T-cell (primary cell): ENCODE data around the gene ARL9. TPM values are rescaled to one million over a fixed set of nuclear protein-coding genes. Genes with fewer than 3 reads are reported as not detected.

Experiments used
- ATAC-seq, 4 experiments: fragments of 200-7000 bp in 3 of 4; fragments of 150-1000 bp in 1 of 4; cut with Tn5 transposase; replicated peaks in 1 of 4; 1 replicate in 3 of 4; 2 replicates in 1 of 4; pipeline ENCODE4 v1.10.0; 2021; ENCODE audit warnings: moderate library complexity in 3 of 4, mild to moderate bottlenecking in 2 of 4, moderate number of reproducible peaks in 1 of 4
- CTCF ChIA-PET, 2 donors: fragments of 300-600 bp; sonication (Branson Sonifier 250); formaldehyde crosslinking; loops; one replicate each; lab custom pipeline; 2022; ENCODE audit warnings: antibody characterized with exemption in 2 of 2; lab: Charles Lee
- POLR2A ChIA-PET, 2 donors: fragments of 300-600 bp; sonication (Branson Sonifier 250); formaldehyde crosslinking; loops; one replicate each; lab custom pipeline; 2022; ENCODE audit warnings: antibody characterized with exemption in 2 of 2; lab: Charles Lee
- DNase-seq, 35 experiments: peaks; one replicate each; pipeline versions ENCODE4 v3.0.0 to v3.0.0-alpha.2; 2013 to 2023
- H3K27ac ChIP-seq: one replicate; pipeline ENCODE4 v1.5.1; 2013; ENCODE audit warnings: low read length
- H3K27me3 ChIP-seq, 2 experiments: replicated peaks in 1 of 2; 1 replicate in 1 of 2; 2 replicates in 1 of 2; pipeline versions ENCODE4 v1.6.1 to v1.7.0; 2013; ENCODE audit warnings: low read length in 1 of 2, mixed read lengths in 1 of 2; ENCODE audit not compliant: control insufficient read depth in 2 of 2, insufficient read depth in 2 of 2; ENCODE audit errors: extremely low read depth in 1 of 2
- H3K36me3 ChIP-seq, 2 donors: 1 replicate in 1 of 2; 2 replicates in 1 of 2; pipeline versions ENCODE4 v1.6.1 to v1.7.0; 2013; ENCODE audit warnings: low read length in 1 of 2; ENCODE audit not compliant: control insufficient read depth in 2 of 2, insufficient read depth in 1 of 2; ENCODE audit errors: extremely low read depth in 1 of 2
- H3K4me1 ChIP-seq, 2 experiments: 1 replicate in 1 of 2; 2 replicates in 1 of 2; pipeline versions ENCODE4 v1.6.1 to v1.7.0; 2013; ENCODE audit warnings: low read length in 2 of 2, mixed read lengths in 1 of 2; ENCODE audit not compliant: insufficient read depth in 2 of 2, control insufficient read depth in 1 of 2; ENCODE audit errors: extremely low read depth in 1 of 2
- H3K4me3 ChIP-seq, 2 donors: 1 replicate in 1 of 2; 2 replicates in 1 of 2; pipeline versions ENCODE4 v1.5.1 to v1.7.0; 2013; ENCODE audit warnings: mild to moderate bottlenecking in 2 of 2, low read length in 1 of 2, moderate library complexity in 1 of 2; ENCODE audit not compliant: control insufficient read depth in 1 of 2; ENCODE audit errors: extremely low read depth in 1 of 2
- H3K9me3 ChIP-seq: 2 replicates; pipeline ENCODE4 v1.7.0; 2013
- H3K27ac Mint-ChIP-seq, 2 donors: one replicate each; pipeline ENCODE4 v1.8.0; 2020 to 2021; ENCODE audit warnings: mild to moderate bottlenecking in 2 of 2, mixed read lengths in 2 of 2
- H3K27me3 Mint-ChIP-seq, 2 donors: one replicate each; pipeline ENCODE4 v1.8.0; 2021 to 2022; ENCODE audit warnings: mixed read lengths in 2 of 2
- H3K36me3 Mint-ChIP-seq: one replicate; pipeline ENCODE4 v1.8.0; 2021; ENCODE audit warnings: mixed read lengths
- H3K4me1 Mint-ChIP-seq, 3 donors: one replicate each; pipeline ENCODE4 v1.8.0; 2020 to 2022; ENCODE audit warnings: mixed read lengths in 3 of 3, mild to moderate bottlenecking in 1 of 3
- H3K4me3 Mint-ChIP-seq, 3 donors: one replicate each; pipeline ENCODE4 v1.8.0; 2020 to 2022; ENCODE audit warnings: mild to moderate bottlenecking in 3 of 3, mixed read lengths in 3 of 3, moderate library complexity in 3 of 3
- H3K9me3 Mint-ChIP-seq, 3 donors: one replicate each; pipeline ENCODE4 v1.8.0; 2020 to 2022; ENCODE audit warnings: mixed read lengths in 3 of 3
- WGBS: methylation state at CpG from one replicate; pipeline ENCODE4 v1.1.5; 2013; ENCODE audit warnings: missing lambda C conversion rate; ENCODE audit not compliant: insufficient coverage; 5-methylcytosine and 5-hydroxymethylcytosine counted together
- total RNA-seq, 35 experiments: library from RNA in 6 of 35; stranded (reverse) in 6 of 35; fragments of 120-200 nt in 1 of 35; gene quantifications; one replicate each; pipeline versions ENCODE4 v1.2.1 to v1.2.4 and lab custom pipeline; 2013 to 2026

ARL9 gene
- total RNA-seq, 5 donors from 2014 or later (not counting 1 experiment from before 2014, with no cell fraction given) = 0.23 to 0.63 (median 0.52) TPM; not detected in 1

GRCh38 chr4:56512166-56512565 is 6.6 kb downstream of the ARL9 start:
- Mint-ChIP-seq H3K27ac (no peak overlapping the region), H3K4me1 (no peaks in the 10 kb centered on the region), H3K36me3 (no peaks in the 10 kb centered on the region), H3K4me3 (no peak overlapping the region), H3K9me3 (no peaks in the 10 kb centered on the region), H3K27me3 (peaks cover 3 to 4% of the 10 kb centered on the region in 2 donors)
- Histone ChIP-seq H3K27me3 (no peaks in the 10 kb centered on the region), H3K9me3 (no peaks in the 10 kb centered on the region), H3K27ac (no peak overlapping the region), H3K4me3 (no peak overlapping the region), H3K36me3 (no peaks in the 10 kb centered on the region), H3K4me1 (no peaks in the 10 kb centered on the region)
- ATAC-seq (no peak), DNase-seq (no peak)
- ChIA-PET POLR2A (interaction anchor here in 1 of 2 donors (0.6 kb wide), 1 partner anchor 41 kb away, joined by 3 read pairs; no protein-coding TSS in a partner anchor), CTCF (interaction anchor here in 1 of 2 donors (0.6 to 0.7 kb wide), 2 partner anchors 338 to 662 kb away, joined by 6 read pairs; no protein-coding TSS in a partner anchor)
- WGBS = 83% methylated on average over 1 of the region's 1 CpG

GRCh38 chr4:56513517-56513916 is 7.9 kb downstream of the ARL9 start:
- Mint-ChIP-seq H3K27me3 (peaks cover 3 to 4% of the 10 kb centered on the region in 2 donors), H3K36me3 (no peaks in the 10 kb centered on the region), H3K9me3 (no peaks in the 10 kb centered on the region), H3K27ac (no peak overlapping the region), H3K4me1 (no peaks in the 10 kb centered on the region), H3K4me3 (no peak overlapping the region)
- no CpG with 5 or more reads among the region's 2 CpGs for WGBS
- no peaks in the 10 kb centered on the region for H3K4me1 ChIP-seq
- no peak for ATAC-seq
- no peak overlapping the region for H3K27ac ChIP-seq
- ChIA-PET CTCF (no interaction called here), POLR2A (no interaction called here)
- no peak for DNase-seq
- H3K27me3 ChIP-seq = no peaks in the 10 kb centered on the region
- H3K36me3 ChIP-seq = no peaks in the 10 kb centered on the region
- H3K9me3 ChIP-seq = no peaks in the 10 kb centered on the region
- H3K4me3 ChIP-seq = no peak overlapping the region

GRCh38 chr4:56530269-56531148 is 24.9 kb downstream of the ARL9 start:
- peaks cover 7 to 8% of the 10 kb centered on the region in 2 experiments for H3K27me3 ChIP-seq
- Mint-ChIP-seq H3K27ac (no peak overlapping the region), H3K4me1 (peaks cover 0 to 3% (median 0%) of the 10 kb centered on the region in 3 donors), H3K27me3 (no peaks in the 10 kb centered on the region), H3K9me3 (no peaks in the 10 kb centered on the region), H3K4me3 (peak overlapping the region in 1 of 3 donors; percentile 73), H3K36me3 (no peaks in the 10 kb centered on the region)
- no peaks in the 10 kb centered on the region for H3K9me3 ChIP-seq
- POLR2A ChIA-PET = interaction anchor here (0.6 kb wide), 2 partner anchors 107 to 449 kb away, joined by 3 read pairs; no protein-coding TSS in a partner anchor
- 11% methylated on average over 45 of the region's 68 CpGs for WGBS
- no peaks in the 10 kb centered on the region for H3K36me3 ChIP-seq
- peaks cover 8 to 11% of the 10 kb centered on the region in 2 experiments for H3K4me1 ChIP-seq
- CTCF ChIA-PET = interaction anchor here (0.6 to 0.9 kb wide), 5 partner anchors 14 to 982 kb away, joined by 3 to 4 read pairs (median 3); no protein-coding TSS in a partner anchor
- ATAC-seq (peak; percentile 95 to 98 (median 97)), DNase-seq (peak; percentile 29 to 81 (median 63))
- H3K4me3 ChIP-seq = peak overlapping the region; percentile 71 to 81
- no peak overlapping the region for H3K27ac ChIP-seq

GRCh38 chr4:56531149-56531770 is 25.7 kb downstream of the ARL9 start:
- DNase-seq = peak in 1 of 35 experiments; percentile 10
- H3K27ac ChIP-seq = no peak overlapping the region
- ATAC-seq = no peak

GRCh38 chr4:56531823-56532222 is 26.2 kb downstream of the ARL9 start:
- H3K36me3 Mint-ChIP-seq = no peaks in the 10 kb centered on the region
- no peak overlapping the region for H3K27ac Mint-ChIP-seq
- H3K4me3 Mint-ChIP-seq = no peak overlapping the region
- Histone ChIP-seq H3K27ac (no peak overlapping the region), H3K4me1 (peaks cover 8 to 11% of the 10 kb centered on the region in 2 experiments), H3K36me3 (no peaks in the 10 kb centered on the region), H3K4me3 (no peak overlapping the region), H3K27me3 (peaks cover 7 to 15% of the 10 kb centered on the region in 2 experiments), H3K9me3 (no peaks in the 10 kb centered on the region)
- DNase-seq (no peak), ATAC-seq (no peak)
- H3K4me1 Mint-ChIP-seq = peaks cover 0 to 3% (median 0%) of the 10 kb centered on the region in 3 donors
- H3K27me3 Mint-ChIP-seq = no peaks in the 10 kb centered on the region
- ChIA-PET CTCF (no interaction called here), POLR2A (interaction anchor here (0.5 to 0.7 kb wide), 3 partner anchors 226 to 644 kb away, joined by 3 to 10 read pairs (median 3); no protein-coding TSS in a partner anchor)
- H3K9me3 Mint-ChIP-seq = no peaks in the 10 kb centered on the region
- WGBS = 73% methylated on average over 4 of the region's 4 CpGs

More at GRCh38 chr4:56531149-56531770, 25.7 kb downstream of the ARL9 start:
- H3K27ac Mint-ChIP-seq = no peak overlapping the region
- no peaks in the 10 kb centered on the region for H3K27me3 Mint-ChIP-seq
- H3K4me3 Mint-ChIP-seq = no peak overlapping the region
- peak overlapping the region; percentile 71 to 81 for H3K4me3 ChIP-seq
- H3K4me1 ChIP-seq = peaks cover 8 to 11% of the 10 kb centered on the region in 2 experiments
- peaks cover 7 to 15% of the 10 kb centered on the region in 2 experiments for H3K27me3 ChIP-seq
- WGBS = 100% methylated on average over 1 of the region's 11 CpGs
- no peaks in the 10 kb centered on the region for H3K36me3 ChIP-seq
- no peaks in the 10 kb centered on the region for H3K9me3 ChIP-seq
- POLR2A ChIA-PET = interaction anchor here (0.5 to 0.6 kb wide), 3 partner anchors 226 to 448 kb away, joined by 3 to 10 read pairs (median 3); no protein-coding TSS in a partner anchor
- peaks cover 0 to 3% (median 0%) of the 10 kb centered on the region in 3 donors for H3K4me1 Mint-ChIP-seq
- CTCF ChIA-PET = interaction anchor here (0.6 to 0.9 kb wide), 3 partner anchors 13 to 133 kb away, joined by 3 to 4 read pairs (median 4); no protein-coding TSS in a partner anchor
- H3K36me3 Mint-ChIP-seq = no peaks in the 10 kb centered on the region
- no peaks in the 10 kb centered on the region for H3K9me3 Mint-ChIP-seq

- Mint-ChIP-seq H3K27ac (no peak overlapping the region), H3K4me3 (no peak overlapping the region), H3K36me3 (no peaks in the 10 kb centered on the region), H3K4me1 (peaks cover 0 to 3% (median 0%) of the 10 kb centered on the region in 3 donors), H3K9me3 (no peaks in the 10 kb centered on the region), H3K27me3 (peaks cover 0 to 3% of the 10 kb centered on the region in 2 donors)
- no peak for DNase-seq
- Histone ChIP-seq H3K27ac (no peak overlapping the region), H3K4me3 (no peak overlapping the region), H3K9me3 (no peaks in the 10 kb centered on the region), H3K36me3 (no peaks in the 10 kb centered on the region), H3K27me3 (peaks cover 7 to 15% of the 10 kb centered on the region in 2 experiments), H3K4me1 (peaks cover 8 to 11% of the 10 kb centered on the region in 2 experiments)
- ATAC-seq = no peak
- ChIA-PET POLR2A (interaction anchor here in 1 of 2 donors (0.7 kb wide), 1 partner anchor 644 kb away, joined by 3 read pairs; no protein-coding TSS in a partner anchor), CTCF (no interaction called here)
- no CpG with 5 or more reads among the region's 2 CpGs for WGBS
Observed at GRCh38 chr4:56532239-56532638, 26.6 kb downstream of the ARL9 start.
